ENCODE measurements around the gene TTYH2.

DNA sequence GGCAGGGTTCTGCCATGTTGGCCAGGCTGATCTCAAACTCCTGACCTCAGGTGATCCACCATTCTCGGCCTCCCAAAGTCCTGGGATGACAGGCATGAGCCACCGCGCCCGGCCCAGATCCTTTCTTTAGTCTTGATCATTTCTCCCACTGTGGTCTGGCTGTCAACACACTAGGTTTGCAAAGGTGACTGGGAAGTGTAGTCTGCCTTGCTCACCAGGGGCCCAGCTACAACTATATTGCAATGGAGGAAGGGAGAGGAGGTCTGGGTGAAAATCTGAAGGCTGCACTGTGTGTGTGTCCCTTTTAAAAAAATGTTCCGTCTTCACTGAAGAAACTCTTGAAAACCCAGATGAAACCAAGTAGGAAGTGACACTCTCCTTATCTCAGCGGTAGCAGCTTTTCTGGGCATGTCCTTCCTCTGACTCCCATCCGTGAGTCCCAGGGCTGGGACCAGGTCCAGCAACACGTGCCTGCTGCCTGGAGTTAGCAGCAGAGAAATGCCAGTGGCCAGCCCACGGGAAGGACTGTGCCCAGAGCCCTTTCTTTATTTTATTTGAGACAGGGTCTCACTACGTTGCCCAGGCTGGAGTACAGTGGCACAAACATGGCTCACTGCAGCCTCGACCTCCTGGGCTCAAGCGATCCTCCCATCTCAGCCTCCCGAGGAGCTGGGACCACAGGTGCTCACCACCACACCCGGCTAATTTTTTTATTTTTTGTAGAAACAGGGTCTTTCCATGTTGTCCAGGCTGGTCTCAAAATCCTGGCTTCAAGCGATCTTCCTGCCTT lies 94.8 kb downstream of the TTYH2 start:
- TF ChIP-seq CTCF (IDR thresholded peaks at IDR 0.05) (no peak), POLR2A (IDR thresholded peaks at IDR 0.05) (no peak)

Measured in uterus (tissue), 2 donors.